GM10266 (cell line): ENCODE data around the gene FGFBP2.

ENCODE experiments used
- DNase-seq: peaks from one replicate; pipeline ENCODE4 v3.0.0; 2012; ENCODE audit errors: extremely low spot score
- TF ChIP-seq, protein P1 (sequence below): IDR thresholded peaks from 2 replicates; pipeline ENCODE4 v1.5.1; 2012; ENCODE audit warnings: mild to moderate bottlenecking, low read depth; ENCODE audit not compliant: control insufficient read depth, insufficient read depth; ENCODE audit errors: missing control alignments

The FGFBP2 gene

DNA sequence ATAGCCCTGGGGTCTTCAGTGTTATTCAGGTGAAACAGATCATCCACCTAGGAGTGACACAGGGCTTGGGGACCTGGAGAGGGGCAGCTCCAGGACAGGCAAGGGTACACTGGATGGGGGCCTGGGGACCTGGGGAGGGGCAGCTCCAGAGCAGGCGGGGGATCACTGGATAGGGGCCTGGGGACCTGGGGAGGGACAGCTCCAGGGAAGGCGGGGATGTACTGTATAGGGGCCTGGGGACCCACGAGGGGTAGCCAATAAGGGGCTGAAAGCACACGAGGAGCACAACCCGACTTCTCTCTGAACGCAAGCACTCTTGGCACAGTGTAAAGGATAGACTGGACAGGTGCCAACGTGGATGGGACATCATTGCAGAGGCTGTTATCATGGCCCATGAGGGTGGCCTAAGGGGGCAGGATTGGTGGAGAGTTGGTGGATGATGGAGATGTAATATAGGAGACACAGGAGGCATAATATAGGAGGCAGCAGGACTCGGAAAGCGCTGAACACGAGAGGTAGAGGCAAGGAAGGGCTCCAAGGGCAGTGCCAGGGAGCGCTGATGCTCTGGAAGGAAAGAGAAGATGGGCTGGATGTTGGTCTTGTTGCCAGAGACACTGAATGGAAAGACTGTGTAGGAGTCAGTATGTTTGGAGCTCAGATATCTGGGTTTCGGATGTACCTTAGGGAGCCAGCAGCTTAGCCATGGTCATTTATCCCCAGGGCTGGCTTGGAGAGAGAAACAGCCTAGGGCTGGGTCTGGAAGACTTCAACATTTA is 37.9 kb upstream of the FGFBP2 start:
- no peak for DNase-seq
- TF ChIP-seq, protein P1, sequence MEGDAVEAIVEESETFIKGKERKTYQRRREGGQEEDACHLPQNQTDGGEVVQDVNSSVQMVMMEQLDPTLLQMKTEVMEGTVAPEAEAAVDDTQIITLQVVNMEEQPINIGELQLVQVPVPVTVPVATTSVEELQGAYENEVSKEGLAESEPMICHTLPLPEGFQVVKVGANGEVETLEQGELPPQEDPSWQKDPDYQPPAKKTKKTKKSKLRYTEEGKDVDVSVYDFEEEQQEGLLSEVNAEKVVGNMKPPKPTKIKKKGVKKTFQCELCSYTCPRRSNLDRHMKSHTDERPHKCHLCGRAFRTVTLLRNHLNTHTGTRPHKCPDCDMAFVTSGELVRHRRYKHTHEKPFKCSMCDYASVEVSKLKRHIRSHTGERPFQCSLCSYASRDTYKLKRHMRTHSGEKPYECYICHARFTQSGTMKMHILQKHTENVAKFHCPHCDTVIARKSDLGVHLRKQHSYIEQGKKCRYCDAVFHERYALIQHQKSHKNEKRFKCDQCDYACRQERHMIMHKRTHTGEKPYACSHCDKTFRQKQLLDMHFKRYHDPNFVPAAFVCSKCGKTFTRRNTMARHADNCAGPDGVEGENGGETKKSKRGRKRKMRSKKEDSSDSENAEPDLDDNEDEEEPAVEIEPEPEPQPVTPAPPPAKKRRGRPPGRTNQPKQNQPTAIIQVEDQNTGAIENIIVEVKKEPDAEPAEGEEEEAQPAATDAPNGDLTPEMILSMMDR: no peak

GRCh38 chr4:15996773-15997172 is 33.8 kb upstream of the FGFBP2 start:
- peak; percentile 13 for DNase-seq

DNA sequence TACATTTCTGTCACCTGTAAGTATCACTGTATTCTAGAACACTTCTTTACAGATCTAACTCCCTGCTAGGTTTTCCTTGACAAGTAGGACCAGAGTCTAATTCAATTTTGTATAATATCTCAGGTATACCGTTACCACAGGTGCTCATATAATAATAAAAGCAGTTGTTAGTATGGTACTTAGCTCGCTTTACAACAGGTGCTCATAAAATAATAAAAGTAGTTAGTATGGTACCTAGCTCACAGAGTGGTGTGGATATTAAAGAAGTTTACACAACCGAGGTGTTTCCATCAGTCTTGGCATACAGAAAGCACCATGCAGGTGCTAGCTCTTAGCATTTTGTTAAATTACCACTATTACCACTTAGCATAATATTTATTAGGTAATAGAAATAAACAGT is 32.9 kb upstream of the FGFBP2 start:
- DNase-seq: no peak
- TF ChIP-seq, protein P1: no peak

More at GRCh38 chr4:15996773-15997172, 33.8 kb upstream of the FGFBP2 start:
- TF ChIP-seq, protein P1: no peak

DNA sequence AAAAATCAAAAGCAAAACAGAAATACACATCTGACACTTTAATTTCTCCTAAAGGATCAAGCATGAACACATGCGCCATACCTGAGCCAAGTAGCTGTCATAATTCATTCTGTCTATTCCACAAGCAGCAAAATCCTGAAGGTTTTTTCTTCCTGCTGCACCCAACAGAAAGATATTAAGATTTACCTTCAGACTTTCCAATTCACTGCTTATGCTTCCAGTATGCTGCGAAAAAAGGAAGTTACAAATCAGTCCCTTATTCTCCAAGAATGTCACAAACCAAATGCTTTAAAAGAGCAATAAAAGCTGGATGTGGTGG is 29.2 kb upstream of the FGFBP2 start:
- TF ChIP-seq, protein P1: no peak
- no peak for DNase-seq

- DNase-seq: no peak
- TF ChIP-seq, protein P1: no peak
Measured at GRCh38 chr4:15990570-15991285, 27.8 kb upstream of the FGFBP2 start.

DNA sequence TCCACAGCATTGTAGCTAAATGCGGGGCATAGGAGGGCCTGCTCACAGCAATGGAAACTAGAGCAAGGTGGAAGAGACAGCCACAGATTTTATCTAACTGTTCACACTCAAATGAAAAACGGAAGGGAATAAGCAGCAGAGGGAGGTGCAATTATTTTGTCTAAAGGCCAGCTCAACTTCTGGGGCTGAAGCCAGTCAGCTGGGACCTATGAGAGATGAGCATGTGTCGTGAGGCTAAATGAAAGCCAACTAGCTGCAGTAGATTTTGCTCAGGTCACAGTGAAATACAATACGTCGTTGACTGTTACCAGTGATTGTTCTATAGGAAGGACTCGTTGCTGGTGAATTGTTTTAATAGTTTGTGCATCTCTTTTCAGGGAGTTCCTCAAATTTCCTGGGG is 26.4 kb upstream of the FGFBP2 start:
- TF ChIP-seq, protein P1: no peak
- no peak for DNase-seq

DNA sequence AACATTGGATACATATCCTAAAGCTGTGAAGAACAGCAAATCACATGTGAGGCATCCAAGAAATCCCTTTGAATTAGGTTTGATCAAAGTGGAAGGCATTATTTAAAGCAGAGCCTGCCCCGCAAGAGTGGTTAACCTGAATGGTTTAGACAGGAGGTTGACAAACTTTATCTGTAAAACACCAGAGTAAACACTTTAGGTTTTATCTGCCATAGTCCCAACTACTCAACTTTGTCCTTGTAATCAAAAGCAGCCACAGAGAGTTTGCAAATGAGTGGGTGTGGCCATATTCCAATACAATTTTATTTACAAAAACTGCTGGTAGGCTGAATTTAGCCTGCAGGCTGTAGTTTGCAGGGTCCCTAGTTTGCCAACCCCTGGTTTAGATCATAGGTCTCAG is 25.2 kb upstream of the FGFBP2 start:
- TF ChIP-seq, protein P1: no peak
- DNase-seq: no peak
